Chondrocyte (in vitro differentiated cells): ENCODE measurements around the gene PRSS2. TPM values are rescaled to one million over a fixed set of nuclear protein-coding genes. Genes with fewer than 3 reads are reported as not detected.

Source experiments
- DNase-seq: peaks from one replicate; pipeline ENCODE4 v3.0.0; 2021; ENCODE audit warnings: mixed read lengths, low spot score
- H3K27ac Mint-ChIP-seq: one replicate; pipeline ENCODE4 v1.8.0; 2021; ENCODE audit warnings: mild to moderate bottlenecking, moderate library complexity, mixed read lengths; ENCODE audit not compliant: unreplicated experiment
- H3K27me3 Mint-ChIP-seq: 2 replicates; pipeline ENCODE4 v1.8.0; 2021; ENCODE audit warnings: low read depth, mixed read lengths
- H3K36me3 Mint-ChIP-seq: 2 replicates; pipeline ENCODE4 v1.8.0; 2021; ENCODE audit warnings: low read depth, mixed read lengths
- H3K4me1 Mint-ChIP-seq: 2 replicates; pipeline ENCODE4 v1.8.0; 2021; ENCODE audit warnings: low read depth, mild to moderate bottlenecking, mixed read lengths
- H3K4me3 Mint-ChIP-seq: one replicate; pipeline ENCODE4 v1.8.0; 2021; ENCODE audit warnings: mild to moderate bottlenecking, moderate library complexity, mixed read lengths; ENCODE audit not compliant: unreplicated experiment
- H3K9me3 Mint-ChIP-seq: 2 replicates; pipeline ENCODE4 v1.8.0; 2021; ENCODE audit warnings: low read depth, mixed read lengths
- total RNA-seq: library from RNA; stranded (reverse); gene quantifications from 3 replicates; pipeline ENCODE4 v1.2.1, GENCODE V29; 2021
- TF ChIP-seq, protein P1 (sequence below): fragments of 200-600 bp; sonication (generic); IDR thresholded peaks from 2 replicates; pipeline ENCODE4 v1.5.0; 2021; ENCODE audit warnings: antibody characterized with exemption, mild to moderate bottlenecking, moderate library complexity

PRSS2 gene
- total RNA-seq, 1 donor from 2014 or later = not detected

DNA sequence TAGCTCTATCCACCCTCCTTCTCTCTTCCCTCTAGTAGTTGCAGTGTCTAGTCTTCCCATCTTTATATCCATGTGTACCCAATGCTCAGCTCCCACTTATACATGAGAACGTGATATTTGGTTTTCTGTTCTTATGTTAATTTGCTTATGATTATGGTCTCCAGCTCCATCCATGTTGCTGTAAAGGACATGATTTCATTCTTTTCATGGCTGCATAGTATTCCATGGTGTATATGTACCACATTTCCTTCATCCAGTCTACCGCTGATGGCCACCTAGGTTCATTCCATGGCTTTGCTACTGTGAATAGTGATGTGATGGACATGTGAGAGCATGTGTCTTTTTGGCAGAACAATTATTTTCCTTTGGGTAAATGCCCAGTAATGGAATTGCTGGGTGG, 6.5 kb downstream of the PRSS2 start:
- TF ChIP-seq, protein P1, sequence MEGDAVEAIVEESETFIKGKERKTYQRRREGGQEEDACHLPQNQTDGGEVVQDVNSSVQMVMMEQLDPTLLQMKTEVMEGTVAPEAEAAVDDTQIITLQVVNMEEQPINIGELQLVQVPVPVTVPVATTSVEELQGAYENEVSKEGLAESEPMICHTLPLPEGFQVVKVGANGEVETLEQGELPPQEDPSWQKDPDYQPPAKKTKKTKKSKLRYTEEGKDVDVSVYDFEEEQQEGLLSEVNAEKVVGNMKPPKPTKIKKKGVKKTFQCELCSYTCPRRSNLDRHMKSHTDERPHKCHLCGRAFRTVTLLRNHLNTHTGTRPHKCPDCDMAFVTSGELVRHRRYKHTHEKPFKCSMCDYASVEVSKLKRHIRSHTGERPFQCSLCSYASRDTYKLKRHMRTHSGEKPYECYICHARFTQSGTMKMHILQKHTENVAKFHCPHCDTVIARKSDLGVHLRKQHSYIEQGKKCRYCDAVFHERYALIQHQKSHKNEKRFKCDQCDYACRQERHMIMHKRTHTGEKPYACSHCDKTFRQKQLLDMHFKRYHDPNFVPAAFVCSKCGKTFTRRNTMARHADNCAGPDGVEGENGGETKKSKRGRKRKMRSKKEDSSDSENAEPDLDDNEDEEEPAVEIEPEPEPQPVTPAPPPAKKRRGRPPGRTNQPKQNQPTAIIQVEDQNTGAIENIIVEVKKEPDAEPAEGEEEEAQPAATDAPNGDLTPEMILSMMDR = no peak
- Mint-ChIP-seq H3K9me3 (no peaks in the 10 kb centered on the region), H3K4me3 (no peak overlapping the region), H3K27ac (no peak overlapping the region), H3K27me3 (peaks cover 30% of the 10 kb centered on the region), H3K4me1 (no peaks in the 10 kb centered on the region), H3K36me3 (no peaks in the 10 kb centered on the region)
- no peak for DNase-seq

- peaks cover 36% of the 10 kb centered on the region for H3K27me3 Mint-ChIP-seq
- TF ChIP-seq, protein P1 = peak; percentile 96
- DNase-seq = no peak
- peaks cover 5% of the 10 kb centered on the region for H3K4me1 Mint-ChIP-seq
- no peaks in the 10 kb centered on the region for H3K9me3 Mint-ChIP-seq
- H3K27ac Mint-ChIP-seq = peak overlapping the region; percentile 47
- H3K4me3 Mint-ChIP-seq = peak overlapping the region; percentile 56
- no peaks in the 10 kb centered on the region for H3K36me3 Mint-ChIP-seq
These were observed 12.4 kb downstream of the PRSS2 start for GRCh38 chr7:142782922-142783900.

- H3K9me3 Mint-ChIP-seq = no peaks in the 10 kb centered on the region
- no peak overlapping the region for H3K4me3 Mint-ChIP-seq
- H3K27ac Mint-ChIP-seq = no peak overlapping the region
- peaks cover 5% of the 10 kb centered on the region for H3K4me1 Mint-ChIP-seq
- TF ChIP-seq, protein P1 = no peak
- DNase-seq = no peak
- H3K27me3 Mint-ChIP-seq = peaks cover 41% of the 10 kb centered on the region
- H3K36me3 Mint-ChIP-seq = no peaks in the 10 kb centered on the region
These were observed 13.3 kb downstream of the PRSS2 start for GRCh38 chr7:142784096-142784495.

DNA sequence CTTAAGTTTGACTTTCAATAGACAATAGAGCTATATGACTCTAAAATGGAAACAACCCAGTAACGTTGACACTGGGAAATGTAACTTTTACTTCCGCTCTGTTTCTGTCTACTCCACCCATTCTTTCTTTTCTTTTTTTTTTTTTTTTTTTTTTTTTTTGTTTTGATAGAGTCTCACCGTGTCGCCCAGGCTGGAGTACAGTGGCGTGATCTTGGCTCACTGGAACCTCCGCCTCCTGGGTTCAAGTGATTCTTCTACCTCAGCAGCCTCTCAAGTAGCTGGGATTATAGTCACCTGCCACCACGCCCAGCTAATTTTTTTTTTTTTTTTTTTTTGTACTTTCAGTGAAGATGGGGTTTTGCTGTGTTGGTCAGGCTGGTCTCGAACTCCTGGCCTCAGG, 13.9 kb downstream of the PRSS2 start:
- H3K9me3 Mint-ChIP-seq = no peaks in the 10 kb centered on the region
- no peak overlapping the region for H3K4me3 Mint-ChIP-seq
- peaks cover 41% of the 10 kb centered on the region for H3K27me3 Mint-ChIP-seq

DNA sequence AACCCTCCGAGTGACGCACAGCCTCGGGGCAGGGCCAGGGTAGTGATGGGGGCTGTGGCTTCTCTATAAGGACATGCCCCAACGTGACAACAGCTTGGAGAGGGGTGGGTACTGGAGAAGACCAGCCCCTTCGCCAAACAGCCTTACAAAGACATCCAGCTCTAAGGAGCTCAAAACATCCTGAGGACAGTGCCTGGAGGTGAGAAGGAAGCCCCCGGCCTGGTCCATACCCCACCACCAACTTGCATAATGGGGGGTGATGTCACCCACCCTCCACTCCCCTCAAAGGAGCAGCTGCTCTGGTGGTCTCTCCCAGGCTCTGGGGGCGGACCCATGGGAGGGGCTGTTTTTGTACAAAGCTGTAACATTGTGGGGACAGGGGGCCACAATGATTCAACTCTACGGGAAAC, 15.1 kb downstream of the PRSS2 start:
- H3K4me1 Mint-ChIP-seq = peaks cover 5% of the 10 kb centered on the region
- H3K27ac Mint-ChIP-seq = no peak overlapping the region
- H3K4me3 Mint-ChIP-seq = no peak overlapping the region
- DNase-seq = no peak
- no peaks in the 10 kb centered on the region for H3K9me3 Mint-ChIP-seq
- H3K36me3 Mint-ChIP-seq = no peaks in the 10 kb centered on the region
- TF ChIP-seq, protein P1 = no peak
- H3K27me3 Mint-ChIP-seq = peaks cover 35% of the 10 kb centered on the region

More for the DNA sequence above, 13.9 kb downstream of the PRSS2 start:
- Mint-ChIP-seq H3K4me1 (peaks cover 5% of the 10 kb centered on the region), H3K36me3 (no peaks in the 10 kb centered on the region), H3K27ac (no peak overlapping the region)
- no peak for DNase-seq
- TF ChIP-seq, protein P1 = no peak
